ENCODE measurements around the gene RNF217.
"Not testable (repeated sequence)": the region's sequence is repeated elsewhere in the genome, so short reads cannot be mapped to it uniquely, and the experiment has no call there.

RNF217 gene

DNA sequence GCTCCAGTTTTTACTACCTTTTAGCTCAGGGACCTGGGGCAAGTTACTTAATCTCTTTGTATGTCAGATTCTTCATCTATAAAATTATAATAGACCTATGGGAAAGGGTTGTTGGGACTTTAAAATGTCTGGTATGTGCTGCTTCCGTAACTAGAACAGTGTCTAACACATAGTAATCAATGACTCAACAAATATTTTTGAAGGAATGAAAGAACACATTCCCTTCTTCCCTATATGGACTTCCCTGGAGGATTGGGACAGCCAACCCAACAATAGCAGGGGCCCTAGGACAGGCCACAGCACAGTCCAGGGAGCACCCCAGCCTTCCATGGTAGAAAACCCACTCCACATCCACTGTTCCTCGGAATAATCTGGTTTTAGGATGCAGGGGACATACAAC, 140.7 kb downstream of the RNF217 start:
- DNase-seq, result no peak

DNA sequence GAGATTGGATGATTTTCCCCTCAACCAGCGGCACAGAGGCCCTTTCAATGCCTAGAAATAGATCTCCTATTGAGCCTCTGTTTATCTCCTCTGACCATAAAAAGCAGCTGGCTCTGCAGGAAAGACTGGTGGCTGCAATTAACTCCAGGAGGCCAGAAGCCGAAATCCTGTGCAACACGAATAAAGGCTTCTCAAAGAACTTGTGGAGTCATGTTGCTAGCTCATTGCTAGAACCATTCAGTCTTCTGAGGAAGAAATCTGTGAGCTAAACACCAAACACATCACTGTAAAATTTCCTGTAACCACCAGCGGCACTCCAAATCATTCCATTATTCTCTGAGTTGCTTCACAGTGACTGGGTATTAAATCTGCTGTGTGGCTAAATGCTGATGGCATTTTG, 142.2 kb downstream of the RNF217 start:
- no peak for DNase-seq

DNA sequence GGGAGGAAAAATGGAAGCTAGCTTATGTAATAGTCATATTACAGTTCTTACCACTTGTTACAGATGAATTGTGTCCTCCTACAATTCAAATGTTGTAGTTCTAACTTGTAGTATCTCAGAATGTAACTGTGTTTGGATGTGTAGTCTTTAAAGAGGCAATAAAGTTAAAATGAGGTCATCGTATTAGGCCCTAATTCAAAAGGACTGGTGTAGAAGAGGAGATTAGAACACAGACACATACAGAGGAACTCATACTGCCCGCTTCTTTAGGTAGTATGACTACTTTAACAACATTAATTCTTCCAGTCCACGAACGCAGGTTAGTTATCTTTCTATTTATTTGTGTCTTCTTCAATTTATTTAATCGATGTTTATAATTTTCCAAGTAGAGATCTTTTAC, 144.8 kb downstream of the RNF217 start:
- DNase-seq, result no peak

GRCh38 chr6:125107896-125108295, 145.7 kb downstream of the RNF217 start:
- DNase-seq, result no peak

- DNase-seq, result no peak
These were observed 147.8 kb downstream of the RNF217 start for GRCh38 chr6:125110056-125110455.

DNA sequence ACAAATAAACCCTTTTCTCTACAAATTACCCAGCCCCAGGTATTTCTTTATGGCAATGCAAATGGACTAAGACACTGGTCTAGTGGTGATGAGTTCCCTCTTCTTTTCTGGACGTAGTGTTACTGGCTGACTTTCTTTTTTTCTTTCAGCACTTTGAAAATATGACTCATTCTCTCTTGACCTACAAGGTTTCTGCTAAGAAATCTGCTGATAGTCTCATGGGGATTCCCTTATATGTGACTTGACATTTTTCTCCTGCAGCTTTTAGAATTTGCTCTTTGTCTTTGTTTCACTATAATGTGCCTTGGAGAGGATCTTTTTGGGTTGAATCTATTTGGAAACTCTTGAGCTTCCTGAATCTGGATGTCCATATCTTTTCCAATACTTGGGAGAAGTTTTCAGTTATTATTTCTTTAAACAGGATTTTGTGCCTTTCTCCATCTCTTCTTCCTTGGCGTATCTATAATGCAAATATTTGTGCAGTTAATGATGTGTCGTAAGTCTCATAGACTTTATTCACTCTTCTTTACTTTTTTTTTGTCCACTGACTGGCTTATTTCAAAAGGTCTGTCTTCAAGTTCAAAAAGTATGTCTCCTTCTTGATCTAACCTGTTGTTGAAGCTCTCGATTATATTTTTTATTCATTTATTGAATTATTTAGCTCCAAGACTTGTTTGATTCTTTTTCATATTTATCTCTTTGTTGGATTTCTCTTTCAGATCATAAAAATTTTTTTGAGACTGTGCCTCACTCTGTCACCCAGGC, 149.2 kb downstream of the RNF217 start:
- DNase-seq, result no peak

DNA sequence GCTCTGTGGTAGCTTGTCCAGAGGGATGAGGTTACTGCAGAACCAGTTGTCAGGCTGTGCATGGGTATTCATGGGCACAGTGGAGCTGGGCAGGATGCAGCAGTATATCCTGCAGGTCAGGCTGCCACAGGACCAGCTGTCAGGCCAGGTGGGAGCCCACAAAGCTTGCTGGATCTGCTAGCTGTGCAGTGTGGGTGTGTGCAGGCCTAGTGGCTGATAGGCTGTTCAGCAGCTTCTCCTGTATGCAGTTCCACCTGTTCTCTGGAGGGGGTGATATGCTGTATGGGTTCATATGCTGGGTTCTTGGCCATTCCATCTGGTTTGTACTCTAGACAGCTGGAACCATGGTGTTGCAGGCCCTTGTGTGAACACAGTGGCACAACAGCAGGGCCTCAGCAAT, 150.7 kb downstream of the RNF217 start:
- no peak for DNase-seq

DNA sequence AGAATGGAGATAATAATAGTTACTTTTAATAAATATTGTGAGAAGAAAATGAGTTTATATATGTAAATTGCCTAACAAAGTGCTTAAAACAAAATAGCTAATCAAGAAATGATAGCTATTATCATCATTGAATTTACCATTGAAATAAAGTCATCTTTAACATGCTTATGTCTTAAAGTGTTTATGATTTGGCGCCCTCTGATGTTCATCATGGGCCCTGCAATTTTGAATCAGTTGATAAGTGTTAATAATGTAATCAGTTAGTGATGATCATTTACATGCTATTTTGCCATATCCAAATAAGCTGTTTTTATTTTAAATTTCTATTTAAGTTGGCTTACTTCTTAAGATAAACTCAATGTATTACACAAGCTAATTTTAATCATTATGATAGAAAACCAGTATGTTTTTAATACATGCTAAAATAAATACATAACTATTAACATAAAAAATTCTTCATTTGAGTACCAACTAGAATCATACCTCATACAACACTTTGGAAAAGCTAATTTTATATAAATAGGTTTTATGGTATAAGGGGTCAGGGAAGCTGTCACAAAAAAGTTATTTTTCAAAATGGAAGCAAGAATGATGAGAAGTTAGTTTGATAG, 152.1 kb downstream of the RNF217 start:
- peak; percentile 46 to 61 for DNase-seq

DNA sequence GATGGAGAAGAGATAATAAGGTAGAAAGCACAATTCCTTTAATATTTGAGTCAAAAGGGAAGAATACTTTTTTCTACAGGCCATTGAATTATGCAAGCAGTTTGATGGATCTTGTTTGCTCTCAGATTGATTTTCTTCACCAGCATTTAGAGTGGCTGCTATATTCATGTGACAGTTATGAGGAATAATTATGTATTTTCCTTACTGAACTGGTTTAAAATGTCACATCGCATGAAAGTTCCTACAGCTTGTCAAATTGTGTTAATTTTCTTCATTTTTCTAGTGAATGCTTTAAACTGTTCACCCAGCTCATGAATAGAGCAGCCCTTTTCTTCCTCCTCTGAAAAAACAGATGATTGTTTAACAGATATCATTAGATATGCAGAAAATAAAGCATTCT, 153.9 kb downstream of the RNF217 start:
- DNase-seq, result no peak

DNA sequence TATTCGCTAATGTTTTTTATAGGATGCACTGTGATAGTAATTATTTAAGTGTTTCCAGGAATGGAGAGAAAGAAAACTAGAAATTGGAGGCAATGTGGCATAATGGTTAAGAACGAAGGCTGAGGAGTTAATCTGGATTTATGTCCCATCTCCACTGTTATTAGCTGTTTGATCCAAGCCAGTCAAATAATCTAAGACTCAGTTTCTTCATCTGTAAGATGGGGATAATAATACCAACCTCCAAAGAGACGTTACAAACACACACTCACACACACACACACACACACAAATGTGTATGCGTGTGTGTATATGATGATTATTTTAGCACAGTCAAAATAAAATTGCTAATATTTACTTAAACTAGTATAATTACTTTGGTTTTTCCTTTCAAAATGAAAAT, 154.5 kb downstream of the RNF217 start:
- DNase-seq, result no peak

DNA sequence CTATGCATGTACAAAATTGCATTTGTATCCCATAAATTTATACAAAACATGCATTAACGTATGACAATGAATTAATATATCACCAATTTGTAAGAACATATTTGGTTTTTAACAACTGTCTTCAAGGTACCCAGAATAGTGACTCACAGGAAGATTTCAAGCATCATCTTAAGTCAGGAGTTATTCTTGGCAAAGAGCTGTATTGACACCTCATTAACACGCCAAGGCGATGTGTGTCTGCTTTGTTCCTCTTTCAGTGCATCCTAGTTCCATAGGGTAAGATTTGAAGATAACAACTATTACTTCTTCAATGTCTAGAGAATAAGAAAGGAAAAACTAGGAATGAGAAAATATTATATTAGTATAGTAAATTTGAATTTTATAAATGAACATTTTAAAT, 155.6 kb downstream of the RNF217 start:
- no peak for DNase-seq

GRCh38 chr6:125120054-125120590, 157.9 kb downstream of the RNF217 start:
- no peak for DNase-seq

DNA sequence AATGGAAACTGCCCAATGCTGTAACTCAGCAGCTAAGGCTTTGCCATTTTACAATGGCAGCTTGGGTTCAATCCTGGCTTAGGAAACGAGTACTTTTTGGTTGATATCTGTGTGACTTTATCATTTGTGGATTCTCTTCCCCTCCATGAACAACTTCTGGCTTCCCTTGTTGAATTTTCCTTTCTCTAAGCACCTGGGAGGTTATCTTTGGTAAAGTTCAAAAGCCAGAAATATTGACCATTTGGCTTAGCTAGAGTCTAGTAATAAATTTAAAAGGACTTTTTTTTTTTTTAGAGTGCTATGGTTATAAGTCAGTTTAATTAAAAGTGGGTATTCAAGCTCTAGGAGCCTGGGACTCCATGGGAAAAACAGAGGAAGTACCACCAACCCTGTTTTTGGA, 159.7 kb downstream of the RNF217 start:
- no peak for DNase-seq

GRCh38 chr6:125123051-125123450, 160.8 kb downstream of the RNF217 start:
- no peak for DNase-seq

DNA sequence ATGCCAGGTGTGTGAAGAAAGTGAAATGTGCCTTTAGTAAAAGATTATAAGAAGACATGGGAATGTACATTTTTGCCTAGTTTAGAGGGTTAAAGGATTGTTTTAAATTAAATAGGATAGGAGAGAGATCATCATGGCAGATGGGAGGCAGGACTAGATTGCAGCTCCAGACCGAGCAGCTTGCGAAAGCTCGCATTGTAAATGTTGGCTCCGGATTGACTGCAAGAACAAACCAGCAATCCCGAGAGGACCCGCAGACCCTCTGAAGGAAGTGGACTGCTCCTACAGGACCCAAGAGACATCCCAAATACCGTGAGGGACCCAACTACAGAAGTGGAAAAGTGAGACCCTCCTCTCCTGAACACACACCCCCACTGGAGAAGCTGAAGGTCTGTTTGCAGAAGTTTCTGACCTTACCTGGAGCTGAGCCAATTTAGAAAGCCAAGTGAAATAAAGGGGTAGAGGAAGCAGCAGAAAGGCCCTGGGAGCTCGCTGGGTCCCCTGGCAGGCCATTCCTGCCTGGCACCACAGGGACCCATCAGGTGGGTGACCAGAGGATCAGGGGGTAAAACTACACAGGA, 161.3 kb downstream of the RNF217 start:
- no peak for DNase-seq

GRCh38 chr6:125124049-125124669, 161.9 kb downstream of the RNF217 start:
- no peak for DNase-seq

DNA sequence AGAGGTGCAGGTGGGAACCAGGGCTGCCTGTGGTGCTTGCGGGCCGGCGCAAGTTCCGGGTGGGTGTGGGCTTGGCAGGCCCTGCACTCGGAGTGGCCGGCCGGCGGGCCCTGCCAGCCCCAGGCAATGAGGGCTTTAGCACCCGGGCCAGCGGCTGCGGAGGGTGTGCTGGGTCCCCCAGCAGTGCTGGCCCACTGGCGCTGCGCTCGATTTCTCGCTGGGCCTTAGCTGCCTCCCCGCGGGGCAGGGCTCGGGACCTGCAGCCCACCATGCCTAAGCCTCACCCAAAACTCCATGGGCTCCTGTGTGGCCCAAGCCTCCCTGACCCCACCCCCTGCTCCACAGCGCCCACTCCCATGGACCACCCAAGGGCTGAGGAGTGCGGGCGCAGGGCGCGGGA, 163.6 kb downstream of the RNF217 start:
- not testable (repeated sequence) for DNase-seq

- no peak for DNase-seq
These were observed 167.1 kb downstream of the RNF217 start for GRCh38 chr6:125129354-125129753.

DNA sequence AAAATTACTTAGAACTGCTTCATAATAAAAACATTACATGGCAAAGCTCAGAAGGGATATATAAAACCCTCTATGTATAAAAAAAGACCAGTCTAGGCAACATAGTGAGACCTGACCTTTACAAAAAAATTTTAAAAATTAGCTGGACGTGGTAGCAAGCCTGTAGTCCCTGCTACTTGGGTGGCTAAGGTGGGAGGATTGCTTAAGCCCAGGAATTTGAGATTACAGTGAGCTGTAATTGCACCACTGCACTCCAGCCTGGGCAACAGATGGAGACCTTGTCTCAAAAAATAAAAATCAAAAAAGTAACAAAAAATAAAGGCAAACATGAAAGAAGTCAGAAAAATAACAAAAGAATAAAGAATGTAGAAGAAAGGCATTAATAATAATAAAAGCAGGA, 169.8 kb downstream of the RNF217 start:
- DNase-seq, result no peak

DNA sequence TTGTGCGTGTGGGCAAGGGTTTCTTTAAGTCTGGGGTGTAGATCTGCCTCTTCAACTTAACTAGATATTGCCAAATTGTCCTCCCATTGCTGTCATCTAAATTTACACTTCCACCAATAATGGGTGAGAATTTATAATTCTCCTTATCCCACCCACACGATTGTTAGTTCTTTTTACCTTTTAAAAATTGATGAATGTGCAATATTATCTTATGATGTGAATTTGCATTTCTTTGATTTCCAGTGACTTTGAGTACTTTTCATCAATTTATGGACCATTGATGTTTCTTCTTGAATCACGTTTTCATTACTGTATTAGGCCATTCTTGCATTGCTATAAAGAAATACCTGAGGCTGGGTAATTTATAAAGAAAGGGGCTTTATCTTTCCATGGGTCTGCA, 174.1 kb downstream of the RNF217 start:
- no peak for DNase-seq

- no peak for DNase-seq
These were observed 175.8 kb downstream of the RNF217 start for GRCh38 chr6:125138083-125138482.

DNA sequence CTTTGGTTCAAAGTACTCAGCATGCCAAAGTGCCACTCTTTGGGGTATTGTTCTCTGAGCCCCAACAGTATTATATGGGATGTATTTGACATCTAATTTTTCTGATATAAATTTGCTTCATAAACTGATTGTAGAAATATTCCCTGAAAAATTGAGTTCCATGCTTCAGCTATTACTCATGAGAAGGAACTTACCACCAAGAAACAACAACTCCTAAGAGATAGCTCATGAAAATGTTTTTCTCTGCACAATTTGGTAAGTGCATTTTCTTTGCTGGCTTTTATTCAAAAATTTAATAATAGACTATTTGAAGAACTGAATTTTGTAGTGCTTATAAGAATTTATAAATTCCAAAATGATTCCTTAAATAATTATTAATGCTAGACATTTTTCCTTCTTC, 178.6 kb downstream of the RNF217 start:
- DNase-seq, result no peak
